ENCODE measurements around the gene KLHL29. TPM values are rescaled to one million over a fixed set of nuclear protein-coding genes. Genes with fewer than 3 reads are reported as not detected.
A peak's percentile ranks its signal among the peaks of the same experiment; 100 is the strongest.

Gene KLHL29
- total RNA-seq, 1 experiment from 2014 or later = 2.4 TPM

- Histone ChIP-seq H2BK15ac (ENCODE audit: low read depth, low read length) (no peak overlapping the region), H4K5ac (ENCODE audit: insufficient read length, low read depth, low read length) (no peak overlapping the region), H2AK5ac (ENCODE audit: insufficient read length, low read length) (no peak overlapping the region), H3K23ac (ENCODE audit: insufficient read length, low read depth, low read length) (no peak overlapping the region), H3K14ac (ENCODE audit: insufficient read depth, low read length) (no peak overlapping the region), H3K79me2 (ENCODE audit: insufficient read depth, low read length) (no peaks in the 10 kb centered on the region), H2AFZ (ENCODE audit: low read length) (no peak overlapping the region), H4K91ac (ENCODE audit: insufficient read length, low read depth, low read length) (no peak overlapping the region), H3K27me3 (ENCODE audit: insufficient read depth, low read length) (no peaks in the 10 kb centered on the region), H2BK12ac (ENCODE audit: insufficient read length, low read depth, low read length) (no peak overlapping the region), H2BK5ac (ENCODE audit: insufficient read length, low read length) (no peak overlapping the region), H3T11ph (ENCODE audit: low read length) (no peak overlapping the region), H3K79me1 (ENCODE audit: insufficient read depth, low read depth, low read length, poor library complexity, severe bottlenecking) (no peaks in the 10 kb centered on the region), H3K56ac (ENCODE audit: insufficient read length, low read depth, low read length) (no peak overlapping the region), H3K4me1 (ENCODE audit: insufficient read depth, low read length) (no peaks in the 10 kb centered on the region; the same call in 1 of the 2 replicates), H3K4me2 (ENCODE audit: insufficient read depth, insufficient read length, low read length) (no peak overlapping the region), H3K27ac (ENCODE audit: insufficient read length, low read depth, low read length) (no peak overlapping the region), H3K18ac (ENCODE audit: insufficient read length, low read depth, low read length) (no peak overlapping the region), H4K8ac (replicated peaks; ENCODE audit: insufficient read length, low read depth, low read length) (no peak overlapping the region), H4K20me1 (ENCODE audit: control insufficient read depth, insufficient read depth, insufficient read length) (no peaks in the 10 kb centered on the region), H2BK120ac (ENCODE audit: low read depth, low read length, poor library complexity, severe bottlenecking) (no peak overlapping the region), H3K4ac (ENCODE audit: low read depth, low read length) (no peak overlapping the region), H3K9ac (ENCODE audit: extremely low read depth, insufficient read length, low read length) (no peak overlapping the region), H3K9me3 (ENCODE audit: control insufficient read depth, low read depth, low read length) (no peaks in the 10 kb centered on the region), H2BK20ac (ENCODE audit: low read depth, low read length, poor library complexity, severe bottlenecking) (no peak overlapping the region), H3K23me2 (ENCODE audit: insufficient read length, low read depth, low read length, poor library complexity, severe bottlenecking) (no peaks in the 10 kb centered on the region)
- peak overlapping the region in 1 of 3 experiments; percentile 55; a peak in 3 of 7 replicates for H3K27ac Mint-ChIP-seq
- H3K27me3 Mint-ChIP-seq (ENCODE audit: low read depth) = peaks cover 2% of the 10 kb centered on the region; the same call in 1 of the 2 replicates
- no CpG with 5 or more reads among the region's 15 CpGs for WGBS (ENCODE audit: extremely low coverage, insufficient read length, low lambda C conversion rate)
- no peak overlapping the region for H3K4me3 Mint-ChIP-seq
- peaks cover 25 to 29% of the 10 kb centered on the region in 2 experiments for H3K4me1 Mint-ChIP-seq
- no peak for TF ChIP-seq CTCF (conservative IDR thresholded peaks at IDR 0.05)
- DNase-seq = no peak
- no peaks in the 10 kb centered on the region for H3K36me3 Mint-ChIP-seq (ENCODE audit: insufficient read depth in 1 of 3, low read depth in 3 of 3)
- H3K9me3 Mint-ChIP-seq = no peaks in the 10 kb centered on the region
These were observed 117.1 kb downstream of the KLHL29 start for GRCh38 chr2:23502096-23502495.
